Caco-2 (cell line): Measurements from ENCODE around the gene PHACTR1. TPM values are rescaled to one million over a fixed set of nuclear protein-coding genes. Genes with fewer than 3 reads are reported as not detected.

Source experiments
- BruUV-seq: library from RNA; stranded (reverse); fragments of 400-500 nt; replicated peaks from 2 replicates; lab custom pipeline; 2021; lab: Mats Ljungman, UMichigan
- CTCF ChIA-PET: fragments of 300-600 bp; sonication (Branson Sonifier 250); formaldehyde crosslinking; loops from one replicate; lab custom pipeline; 2022; ENCODE audit warnings: antibody characterized with exemption; lab: Charles Lee
- POLR2A ChIA-PET: fragments of 300-600 bp; sonication (Branson Sonifier 250); formaldehyde crosslinking; loops from one replicate; lab custom pipeline; 2022; ENCODE audit warnings: antibody characterized with exemption; lab: Charles Lee
- DNase-seq, 2 experiments: peaks; one replicate each; pipeline versions ENCODE4 v3.0.0 to v3.0.0-alpha.2; 2020 to 2022
- H3K27me3 ChIP-seq: replicated peaks from 2 replicates; pipeline ENCODE4 v1.6.0; 2011; ENCODE audit warnings: low read length; ENCODE audit not compliant: control insufficient read depth, insufficient read depth
- H3K36me3 ChIP-seq: 2 replicates; pipeline ENCODE4 v1.5.1; 2011; ENCODE audit warnings: low read length; ENCODE audit not compliant: control insufficient read depth, insufficient read depth
- H3K4me1 ChIP-seq: fragments of 250-450 bp; sonication (Bioruptor Pico); 2 replicates; pipeline ENCODE4 v1.5.1; 2020; ENCODE audit warnings: mild to moderate bottlenecking
- H3K4me3 ChIP-seq: 2 replicates; pipeline ENCODE4 v1.5.1; 2011; ENCODE audit warnings: low read depth, mild to moderate bottlenecking, control low read depth, low read length
- H3K9me3 ChIP-seq: fragments of 250-450 bp; sonication (Bioruptor Pico); 2 replicates; pipeline ENCODE4 v1.5.1; 2020; ENCODE audit warnings: mild to moderate bottlenecking, moderate library complexity
- H3K27ac Mint-ChIP-seq: one replicate; pipeline ENCODE4 v1.8.0; 2022; ENCODE audit warnings: mixed read lengths; ENCODE audit not compliant: unreplicated experiment
- H3K27me3 Mint-ChIP-seq: one replicate; pipeline ENCODE4 v1.8.0; 2022; ENCODE audit warnings: mixed read lengths; ENCODE audit not compliant: insufficient read depth, unreplicated experiment
- H3K36me3 Mint-ChIP-seq: one replicate; pipeline ENCODE4 v1.8.0; 2022; ENCODE audit warnings: mild to moderate bottlenecking, mixed read lengths; ENCODE audit not compliant: insufficient read depth, unreplicated experiment
- H3K4me1 Mint-ChIP-seq: one replicate; pipeline ENCODE4 v1.8.0; 2022; ENCODE audit warnings: low read depth, mixed read lengths; ENCODE audit not compliant: unreplicated experiment
- H3K4me3 Mint-ChIP-seq: one replicate; pipeline ENCODE4 v1.8.0; 2022; ENCODE audit warnings: mild to moderate bottlenecking, moderate library complexity, mixed read lengths; ENCODE audit not compliant: unreplicated experiment
- H3K9me3 Mint-ChIP-seq: one replicate; pipeline ENCODE4 v1.8.0; 2022; ENCODE audit warnings: mixed read lengths; ENCODE audit not compliant: unreplicated experiment
- intact Hi-C: fragments of 100-400 bp; cut with micrococcal nuclease; formaldehyde crosslinking; loops from one replicate; pipeline ENCODE4 v1.10.0; 2022; ENCODE audit not compliant: unreplicated experiment
- total RNA-seq: library from RNA; stranded (reverse); gene quantifications from 2 replicates; pipeline ENCODE4 v1.2.3, GENCODE V29; 2022
- TF ChIP-seq, protein P1 (sequence below), 2 experiments: fragments of 200-600 bp in 1 of 2; IDR thresholded peaks; 1 replicate in 1 of 2; 2 replicates in 1 of 2; pipeline versions ENCODE4 v1.5.1 to v1.8.0; 2011 to 2022; ENCODE audit warnings: antibody characterized with exemption in 1 of 2, control low read depth in 1 of 2, inconsistent platforms in 1 of 2, low read depth in 1 of 2, low read length in 1 of 2, mild to moderate bottlenecking in 1 of 2, moderate library complexity in 1 of 2; ENCODE audit not compliant: insufficient read depth in 1 of 2, severe bottlenecking in 1 of 2, unreplicated experiment in 1 of 2

PHACTR1 gene
- total RNA-seq, 1 experiment from 2014 or later: 0.41 TPM

DNA sequence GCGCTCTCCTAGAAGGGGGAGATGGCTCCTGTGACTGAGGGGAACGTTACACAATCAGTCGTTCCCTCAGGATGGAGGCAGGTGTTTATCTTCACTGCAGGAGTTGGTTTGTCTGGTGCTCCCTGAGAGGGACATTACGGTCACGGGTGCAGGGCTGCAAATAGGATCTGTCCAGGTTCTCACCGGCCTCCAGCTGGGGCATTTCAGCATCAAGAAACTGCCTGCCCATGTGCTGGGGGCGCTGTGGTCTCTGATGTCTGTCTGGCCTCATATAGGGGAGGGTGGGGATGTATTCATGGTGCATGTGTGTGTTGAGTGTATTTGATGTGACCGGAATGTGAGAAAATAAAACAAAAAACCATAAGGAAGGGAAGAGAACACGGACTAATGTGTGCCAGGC lies 534.7 kb downstream of the PHACTR1 start:
- ChIA-PET CTCF (no interaction called here), POLR2A (no interaction called here)
- Mint-ChIP-seq H3K9me3 (peaks cover 1% of the 10 kb centered on the region), H3K4me1 (peaks cover 12% of the 10 kb centered on the region), H3K27ac (no peak overlapping the region), H3K27me3 (no peaks in the 10 kb centered on the region), H3K4me3 (no peak overlapping the region), H3K36me3 (no peaks in the 10 kb centered on the region)
- TF ChIP-seq, protein P1, sequence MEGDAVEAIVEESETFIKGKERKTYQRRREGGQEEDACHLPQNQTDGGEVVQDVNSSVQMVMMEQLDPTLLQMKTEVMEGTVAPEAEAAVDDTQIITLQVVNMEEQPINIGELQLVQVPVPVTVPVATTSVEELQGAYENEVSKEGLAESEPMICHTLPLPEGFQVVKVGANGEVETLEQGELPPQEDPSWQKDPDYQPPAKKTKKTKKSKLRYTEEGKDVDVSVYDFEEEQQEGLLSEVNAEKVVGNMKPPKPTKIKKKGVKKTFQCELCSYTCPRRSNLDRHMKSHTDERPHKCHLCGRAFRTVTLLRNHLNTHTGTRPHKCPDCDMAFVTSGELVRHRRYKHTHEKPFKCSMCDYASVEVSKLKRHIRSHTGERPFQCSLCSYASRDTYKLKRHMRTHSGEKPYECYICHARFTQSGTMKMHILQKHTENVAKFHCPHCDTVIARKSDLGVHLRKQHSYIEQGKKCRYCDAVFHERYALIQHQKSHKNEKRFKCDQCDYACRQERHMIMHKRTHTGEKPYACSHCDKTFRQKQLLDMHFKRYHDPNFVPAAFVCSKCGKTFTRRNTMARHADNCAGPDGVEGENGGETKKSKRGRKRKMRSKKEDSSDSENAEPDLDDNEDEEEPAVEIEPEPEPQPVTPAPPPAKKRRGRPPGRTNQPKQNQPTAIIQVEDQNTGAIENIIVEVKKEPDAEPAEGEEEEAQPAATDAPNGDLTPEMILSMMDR (IDR thresholded peaks at IDR 0.05; ENCODE audit: insufficient read depth in 1 of 2, low read depth in 1 of 2, low read length in 1 of 2, severe bottlenecking in 1 of 2, unreplicated experiment in 1 of 2): no peak
- Histone ChIP-seq H3K4me1 (no peaks in the 10 kb centered on the region), H3K9me3 (no peaks in the 10 kb centered on the region), H3K27me3 (no peaks in the 10 kb centered on the region), H3K4me3 (no peak overlapping the region), H3K36me3 (no peaks in the 10 kb centered on the region)
- BruUV-seq: no TSS peak
- DNase-seq: no peak
- intact Hi-C loops: no loop called here

DNA sequence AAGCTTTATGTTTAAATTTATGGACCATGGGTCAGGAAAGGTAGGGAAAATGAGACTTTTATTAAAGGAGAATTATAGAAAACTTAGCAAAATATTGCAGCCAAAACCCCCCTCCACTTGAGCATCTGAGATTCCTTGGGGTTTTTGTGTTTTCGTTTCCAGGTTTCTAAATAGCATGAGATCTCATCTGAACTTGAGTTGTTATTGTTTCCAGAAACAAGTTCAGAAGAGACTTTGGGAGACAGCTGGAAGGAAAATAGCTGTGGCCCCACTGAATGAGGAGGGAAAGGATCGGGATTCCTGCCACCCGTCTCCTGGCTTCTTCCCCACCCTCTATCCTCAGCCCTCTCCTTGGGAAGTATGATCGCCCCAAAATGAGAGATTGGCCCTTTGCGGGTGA lies 536.2 kb downstream of the PHACTR1 start:
- Mint-ChIP-seq H3K36me3 (no peaks in the 10 kb centered on the region), H3K27ac (no peak overlapping the region), H3K27me3 (no peaks in the 10 kb centered on the region), H3K4me1 (peaks cover 19% of the 10 kb centered on the region), H3K4me3 (no peak overlapping the region), H3K9me3 (peaks cover 11% of the 10 kb centered on the region)
- H3K27me3 ChIP-seq: no peaks in the 10 kb centered on the region
- no peaks in the 10 kb centered on the region for H3K4me1 ChIP-seq
- no peak overlapping the region for H3K4me3 ChIP-seq
- no peaks in the 10 kb centered on the region for H3K9me3 ChIP-seq
- ChIA-PET POLR2A (no interaction called here), CTCF (no interaction called here)
- no TSS peak for BruUV-seq
- TF ChIP-seq, protein P1 (IDR thresholded peaks at IDR 0.05; ENCODE audit: insufficient read depth in 1 of 2, low read depth in 1 of 2, low read length in 1 of 2, severe bottlenecking in 1 of 2, unreplicated experiment in 1 of 2): no peak
- intact Hi-C loops: no loop called here
- H3K36me3 ChIP-seq: no peaks in the 10 kb centered on the region
- DNase-seq: no peak

DNA sequence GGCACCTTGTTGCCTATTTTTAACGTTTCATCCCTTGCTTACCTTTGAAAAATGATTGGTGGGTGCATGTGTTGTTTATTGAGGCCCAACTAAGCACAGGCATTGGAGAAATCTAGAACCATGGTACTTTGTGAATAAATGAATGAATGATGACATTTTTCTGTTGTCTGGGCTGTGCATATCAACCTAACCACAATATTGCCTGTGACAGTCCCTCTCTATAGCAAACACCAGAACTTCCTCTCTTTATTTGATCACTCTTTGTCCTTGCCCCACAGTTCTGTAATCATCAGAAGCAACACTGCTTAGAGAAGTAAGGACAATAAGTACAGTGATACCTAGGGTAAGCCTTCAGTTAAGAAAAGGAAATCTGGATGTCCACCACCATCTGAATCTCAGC lies 536.7 kb downstream of the PHACTR1 start:
- Mint-ChIP-seq H3K27me3 (no peaks in the 10 kb centered on the region), H3K27ac (no peak overlapping the region), H3K36me3 (no peaks in the 10 kb centered on the region), H3K4me1 (peaks cover 19% of the 10 kb centered on the region), H3K9me3 (peaks cover 11% of the 10 kb centered on the region), H3K4me3 (no peak overlapping the region)
- ChIA-PET POLR2A (no interaction called here), CTCF (no interaction called here)
- BruUV-seq: no TSS peak
- TF ChIP-seq, protein P1 (IDR thresholded peaks at IDR 0.05; ENCODE audit: insufficient read depth in 1 of 2, low read depth in 1 of 2, low read length in 1 of 2, severe bottlenecking in 1 of 2, unreplicated experiment in 1 of 2): no peak
- H3K4me3 ChIP-seq: no peak overlapping the region
- H3K36me3 ChIP-seq: no peaks in the 10 kb centered on the region
- no peaks in the 10 kb centered on the region for H3K4me1 ChIP-seq
- H3K27me3 ChIP-seq: no peaks in the 10 kb centered on the region
- DNase-seq: no peak
- H3K9me3 ChIP-seq: no peaks in the 10 kb centered on the region
- intact Hi-C loops: no loop called here
